OCI-LY3 (cell line): Measurements from ENCODE around the gene FBXW9.

Experiments used
- H2AFZ ChIP-seq: fragments of 200-600, 300-600 bp; shearing (Covaris generic); 2 replicates; pipeline ENCODE4 v1.6.0; 2014; ENCODE audit warnings: antibody characterized with exemption, low read depth, low read length
- H3K27ac ChIP-seq: fragments of 200-600, 300-600 bp; sonication (generic); 2 replicates; pipeline ENCODE4 v1.5.1; 2014; ENCODE audit warnings: mild to moderate bottlenecking, low read length, moderate library complexity, mixed read lengths
- H3K27me3 ChIP-seq: fragments of 200-600, 300-600 bp; sonication (generic); 2 replicates; pipeline ENCODE4 v1.6.1; 2014; ENCODE audit warnings: low read depth, low read length, mixed read lengths
- H3K36me3 ChIP-seq: fragments of 200-600, 300-600 bp; sonication (generic); replicated peaks from 2 replicates; pipeline ENCODE3; 2014; ENCODE audit warnings: low read depth, low read length, mixed read lengths
- H3K4me1 ChIP-seq: fragments of 300-600, 200-600 bp; sonication (generic); 2 replicates; pipeline ENCODE4 v1.6.1; 2014; ENCODE audit warnings: low read length, mixed read lengths
- H3K4me2 ChIP-seq: fragments of 200-600, 300-600 bp; sonication (generic); 2 replicates; pipeline ENCODE4 v1.6.1; 2014; ENCODE audit warnings: low read length, mixed read lengths
- H3K4me3 ChIP-seq: fragments of 300-600, 200-600 bp; sonication (generic); 2 replicates; pipeline ENCODE4 v1.5.1; 2014; ENCODE audit warnings: antibody characterized with exemption, mild to moderate bottlenecking, low read length, moderate library complexity
- H3K79me2 ChIP-seq: fragments of 300-600, 200-600 bp; shearing (Covaris generic); 2 replicates; pipeline ENCODE4 v1.6.1; 2014; ENCODE audit warnings: mild to moderate bottlenecking, low read length, mixed read lengths
- H3K9ac ChIP-seq: fragments of 300-600, 200-600 bp; shearing (Covaris generic); 2 replicates; pipeline ENCODE4 v1.6.0; 2014; ENCODE audit warnings: mild to moderate bottlenecking, low read length, moderate library complexity
- H3K9me3 ChIP-seq: fragments of 200-600, 300-600 bp; shearing (Covaris generic); 2 replicates; pipeline ENCODE4 v1.6.1; 2014; ENCODE audit warnings: low read length, mixed read lengths; ENCODE audit not compliant: insufficient read depth
- H4K20me1 ChIP-seq: fragments of 200-600, 300-600 bp; sonication (generic); 2 replicates; pipeline ENCODE4 v1.6.1; 2016; ENCODE audit warnings: low read length, mixed read lengths; ENCODE audit not compliant: insufficient read depth
- EZH2phosphoT487 ChIP-seq: fragments of 200-600 bp; shearing (Covaris generic); IDR thresholded peaks from 2 replicates; pipeline ENCODE4 v1.6.1; 2018; ENCODE audit warnings: antibody characterized with exemption, mixed run types, low read depth
- TF ChIP-seq, protein P1 (sequence below): fragments of 200-600, 300-600 bp; sonication (generic); IDR thresholded peaks from 2 replicates; pipeline ENCODE4 v1.5.1; 2014; ENCODE audit warnings: antibody characterized with exemption, low read length, low read depth

Gene FBXW9

DNA sequence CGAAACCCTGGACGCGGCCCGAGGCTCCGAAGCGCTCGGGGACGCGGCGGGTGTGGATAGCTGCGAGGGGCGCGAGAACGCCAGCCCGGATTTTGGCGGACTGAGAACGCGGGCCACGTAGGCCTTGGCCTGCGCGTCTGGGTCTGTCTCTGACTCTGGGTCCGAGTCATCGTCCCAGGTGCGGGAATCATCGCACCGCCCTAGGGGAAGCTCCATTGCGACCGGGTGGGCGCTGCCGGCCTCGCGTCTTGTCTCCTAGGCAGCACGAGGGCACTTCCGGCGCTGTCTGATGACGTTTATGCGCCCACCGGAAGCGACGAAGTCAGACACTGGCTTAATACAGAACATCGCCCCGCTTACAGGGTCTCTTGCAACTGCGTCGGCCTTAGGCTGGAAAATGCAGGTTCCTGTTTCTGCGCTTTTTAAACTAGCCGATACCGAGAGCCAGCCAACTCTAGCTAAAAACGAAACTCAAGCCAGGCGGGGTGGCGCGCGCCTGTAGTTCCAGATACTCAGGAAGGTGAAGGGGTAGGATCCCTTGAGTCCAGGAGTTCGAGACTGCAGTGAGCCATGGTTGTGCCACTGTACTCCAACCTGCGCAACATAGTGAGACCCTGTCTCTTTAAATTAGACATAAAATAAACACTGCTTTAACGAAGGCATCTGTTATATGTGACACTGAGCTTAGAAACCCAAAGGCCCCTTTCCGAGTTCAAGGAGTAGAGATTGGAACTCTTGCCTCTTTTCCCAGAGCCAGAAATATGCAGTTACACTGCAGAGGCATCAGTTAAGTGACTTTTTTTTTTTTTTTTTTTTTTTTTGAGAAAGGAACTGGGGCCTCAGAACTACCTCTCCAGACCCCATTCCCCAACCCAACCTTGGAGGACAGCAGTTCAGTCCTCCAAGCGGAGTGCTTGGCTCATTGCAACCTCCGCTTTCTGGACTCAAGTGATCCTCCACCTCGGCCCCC is at the start of gene FBXW9:
Gene FBXW9, minus strand, starts transcription at position 266 of the 970 bp plus-strand sequence. Its CDS starts 50 bp downstream, at position 216.
- Histone ChIP-seq H3K4me3 (peak within 1 kb of the TSS; percentile 82), H2AFZ (peak within 1 kb of the TSS; percentile 28; the same call in 1 of the 2 replicates), H3K4me1 (peaks cover 24% of the 10 kb centered on the region), H4K20me1 (no peaks in the 10 kb centered on the region), H3K9me3 (no peaks in the 10 kb centered on the region), H3K4me2 (peak within 1 kb of the TSS; percentile 77), H3K27me3 (no peaks in the 10 kb centered on the region), H3K9ac (peak within 1 kb of the TSS; percentile 77), H3K79me2 (no peaks in the 10 kb centered on the region), H3K27ac (peak within 1 kb of the TSS; percentile 92), H3K36me3 (peaks cover 27% of the 10 kb centered on the region)
- TF ChIP-seq EZH2phosphoT487, result no peak
- TF ChIP-seq, protein P1, sequence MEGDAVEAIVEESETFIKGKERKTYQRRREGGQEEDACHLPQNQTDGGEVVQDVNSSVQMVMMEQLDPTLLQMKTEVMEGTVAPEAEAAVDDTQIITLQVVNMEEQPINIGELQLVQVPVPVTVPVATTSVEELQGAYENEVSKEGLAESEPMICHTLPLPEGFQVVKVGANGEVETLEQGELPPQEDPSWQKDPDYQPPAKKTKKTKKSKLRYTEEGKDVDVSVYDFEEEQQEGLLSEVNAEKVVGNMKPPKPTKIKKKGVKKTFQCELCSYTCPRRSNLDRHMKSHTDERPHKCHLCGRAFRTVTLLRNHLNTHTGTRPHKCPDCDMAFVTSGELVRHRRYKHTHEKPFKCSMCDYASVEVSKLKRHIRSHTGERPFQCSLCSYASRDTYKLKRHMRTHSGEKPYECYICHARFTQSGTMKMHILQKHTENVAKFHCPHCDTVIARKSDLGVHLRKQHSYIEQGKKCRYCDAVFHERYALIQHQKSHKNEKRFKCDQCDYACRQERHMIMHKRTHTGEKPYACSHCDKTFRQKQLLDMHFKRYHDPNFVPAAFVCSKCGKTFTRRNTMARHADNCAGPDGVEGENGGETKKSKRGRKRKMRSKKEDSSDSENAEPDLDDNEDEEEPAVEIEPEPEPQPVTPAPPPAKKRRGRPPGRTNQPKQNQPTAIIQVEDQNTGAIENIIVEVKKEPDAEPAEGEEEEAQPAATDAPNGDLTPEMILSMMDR, result no peak

DNA sequence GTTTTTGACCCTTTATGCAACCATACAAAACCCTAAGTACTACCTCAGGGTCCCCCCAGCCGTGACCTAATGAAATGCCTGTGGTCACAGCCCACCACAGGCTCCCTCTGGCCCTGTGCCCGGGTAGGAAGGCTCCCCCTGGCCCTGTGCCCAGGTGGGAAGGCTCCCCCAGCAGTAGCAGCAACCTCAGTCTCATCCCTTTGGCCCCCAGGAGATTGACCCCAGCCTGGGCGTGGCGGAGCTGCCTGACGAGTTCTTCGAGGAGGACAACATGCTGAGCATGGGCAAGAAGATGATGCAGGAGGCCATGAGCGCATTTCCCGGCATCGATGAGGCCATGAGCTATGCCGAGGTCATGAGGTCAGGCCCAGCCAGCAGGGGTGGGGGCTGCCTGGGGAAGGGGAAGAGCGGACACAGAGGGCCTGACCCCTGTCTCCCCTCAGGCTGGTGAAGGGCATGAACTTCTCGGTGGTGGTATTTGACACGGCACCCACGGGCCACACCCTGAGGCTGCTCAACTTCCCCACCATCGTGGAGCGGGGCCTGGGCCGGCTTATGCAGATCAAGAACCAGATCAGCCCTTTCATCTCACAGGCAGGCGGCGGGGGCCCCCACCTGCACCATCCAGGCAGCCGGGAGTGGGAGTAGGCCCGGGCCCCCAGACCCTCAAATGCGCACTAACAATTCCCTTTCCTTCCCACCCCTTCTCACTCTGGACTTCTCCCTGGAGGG is 48.9 kb upstream of the FBXW9 start:
- H3K4me1 ChIP-seq, result no peaks in the 10 kb centered on the region
- no peaks in the 10 kb centered on the region for H3K9me3 ChIP-seq
- TF ChIP-seq EZH2phosphoT487, result no peak
- TF ChIP-seq, protein P1, result no peak
- H3K36me3 ChIP-seq, result peaks cover 23% of the 10 kb centered on the region
- no peak overlapping the region for H3K27ac ChIP-seq
- H3K79me2 ChIP-seq, result no peaks in the 10 kb centered on the region
- H4K20me1 ChIP-seq, result no peaks in the 10 kb centered on the region
- no peak overlapping the region for H3K4me3 ChIP-seq
- no peak overlapping the region for H3K4me2 ChIP-seq
- no peak overlapping the region for H2AFZ ChIP-seq
- peaks cover 7% of the 10 kb centered on the region for H3K27me3 ChIP-seq
- H3K9ac ChIP-seq, result no peak overlapping the region

DNA sequence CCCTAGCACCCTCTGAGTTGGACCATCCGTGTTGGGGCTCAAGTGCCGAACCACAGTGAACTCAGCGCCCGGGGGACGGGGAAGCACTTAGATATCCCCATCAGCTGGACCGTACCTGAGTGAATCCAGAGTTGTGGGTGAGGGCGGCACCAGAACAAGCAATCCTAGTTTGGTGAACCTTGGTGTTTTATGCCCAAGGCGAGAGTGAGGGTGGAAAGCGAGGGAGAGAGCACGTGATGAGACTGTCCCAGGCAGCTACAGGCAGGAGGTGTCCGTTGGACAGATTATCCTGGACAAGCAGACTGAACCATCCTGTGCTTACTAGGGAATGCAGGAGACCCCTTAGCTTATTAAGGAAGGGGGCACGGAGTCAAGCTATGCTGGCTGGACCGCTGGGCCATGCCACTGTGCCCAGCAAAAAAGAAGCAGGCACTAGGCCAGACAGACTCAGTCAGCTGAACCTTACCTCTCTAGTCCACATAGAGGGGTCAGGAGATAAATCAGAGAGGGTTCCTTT is 41.5 kb upstream of the FBXW9 start:
- H3K4me3 ChIP-seq, result peak overlapping the region; percentile 85
- H3K4me1 ChIP-seq, result peaks cover 26% of the 10 kb centered on the region
- H3K9me3 ChIP-seq, result no peaks in the 10 kb centered on the region
- peaks cover 9% of the 10 kb centered on the region for H3K36me3 ChIP-seq
- TF ChIP-seq, protein P1, result no peak
- TF ChIP-seq EZH2phosphoT487, result no peak
- peaks cover 38% of the 10 kb centered on the region for H3K79me2 ChIP-seq
- H4K20me1 ChIP-seq, result peaks cover 11% of the 10 kb centered on the region
- H3K27ac ChIP-seq, result no peak overlapping the region
- H3K4me2 ChIP-seq, result peak overlapping the region; percentile 92
- peak overlapping the region; percentile 64 for H3K9ac ChIP-seq
- no peak overlapping the region for H2AFZ ChIP-seq
- no peaks in the 10 kb centered on the region for H3K27me3 ChIP-seq
